HS-5 (cell line): ENCODE data around the gene KDM7A.
"Not testable (repeated sequence)": the region's sequence is repeated elsewhere in the genome, so short reads cannot be mapped to it uniquely, and the experiment has no call there.

ENCODE experiments used
- DNase-seq: peaks from one replicate; pipeline ENCODE4 v3.0.0-alpha.2; 2012; ENCODE audit warnings: low read depth

KDM7A gene

DNA sequence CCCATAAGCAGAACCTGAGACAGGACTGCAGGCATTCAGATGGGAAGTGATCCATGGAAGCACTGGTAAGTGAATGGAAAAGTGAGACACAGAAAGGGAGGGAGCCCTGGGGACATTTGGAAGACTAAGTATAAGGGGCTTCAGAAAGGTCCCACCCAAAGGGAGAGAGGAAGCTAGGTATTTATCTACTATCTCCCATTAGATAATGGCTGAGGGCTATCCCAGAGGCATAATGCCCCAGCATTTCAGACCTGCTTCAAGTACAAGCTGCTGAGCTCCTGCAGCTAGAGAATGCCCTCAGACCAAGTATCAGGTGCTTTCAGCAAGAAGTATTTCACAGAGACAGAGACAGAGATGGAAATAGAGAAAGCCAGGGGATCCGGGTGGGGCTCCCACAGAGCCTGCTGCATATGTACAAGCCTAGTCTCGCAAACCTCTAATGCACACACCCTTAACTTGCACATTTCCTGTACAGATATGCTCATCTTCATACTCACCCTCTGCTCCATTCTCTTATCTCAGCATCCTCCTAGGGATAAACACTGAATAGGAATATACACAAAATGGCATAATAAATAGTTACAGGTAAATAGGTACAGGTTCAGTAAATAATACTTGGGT, 20.2 kb downstream of the KDM7A start:
- DNase-seq: no peak

DNA sequence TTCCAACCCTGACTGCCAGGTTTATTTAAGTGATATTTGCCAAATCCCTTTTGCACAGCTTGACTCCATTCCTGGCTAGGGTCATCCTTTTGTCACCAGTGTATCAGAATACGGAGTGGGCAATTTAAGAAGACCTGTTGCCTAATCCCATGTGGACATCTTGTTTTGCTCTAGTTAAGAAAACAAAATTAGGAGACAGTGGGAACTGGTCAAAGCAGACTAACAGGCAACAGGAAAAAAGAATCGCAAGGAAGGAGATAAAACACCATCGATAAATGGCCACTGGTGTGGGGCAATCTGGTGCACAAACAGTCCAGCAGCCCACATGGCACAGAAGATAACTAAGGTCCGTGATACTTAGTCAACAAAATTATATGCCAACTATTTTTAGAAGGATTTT, 21.4 kb downstream of the KDM7A start:
- no peak for DNase-seq

DNA sequence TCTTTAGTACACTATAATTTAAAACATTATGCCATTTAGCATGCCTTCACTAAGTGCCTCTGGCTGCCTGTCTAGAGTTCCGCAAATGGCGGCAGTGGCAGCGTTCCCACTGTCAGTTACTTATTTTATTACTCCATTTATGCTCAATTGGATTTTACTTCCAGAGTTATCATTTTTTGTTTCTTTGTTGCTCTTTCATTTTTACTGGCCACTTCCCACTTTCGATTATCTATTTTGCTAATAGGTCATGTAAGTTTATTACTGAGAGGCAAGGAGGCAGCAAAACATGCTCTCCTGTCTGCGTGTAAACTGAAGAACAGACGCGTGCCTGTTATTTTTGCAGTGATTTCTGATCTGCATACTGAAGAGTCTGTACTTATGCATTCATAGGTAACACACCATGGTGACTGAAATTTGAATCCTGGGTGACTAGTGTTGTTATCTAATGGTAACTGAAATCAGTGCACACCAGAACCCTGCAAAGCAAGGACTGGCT, 23.1 kb downstream of the KDM7A start:
- DNase-seq: no peak

DNA sequence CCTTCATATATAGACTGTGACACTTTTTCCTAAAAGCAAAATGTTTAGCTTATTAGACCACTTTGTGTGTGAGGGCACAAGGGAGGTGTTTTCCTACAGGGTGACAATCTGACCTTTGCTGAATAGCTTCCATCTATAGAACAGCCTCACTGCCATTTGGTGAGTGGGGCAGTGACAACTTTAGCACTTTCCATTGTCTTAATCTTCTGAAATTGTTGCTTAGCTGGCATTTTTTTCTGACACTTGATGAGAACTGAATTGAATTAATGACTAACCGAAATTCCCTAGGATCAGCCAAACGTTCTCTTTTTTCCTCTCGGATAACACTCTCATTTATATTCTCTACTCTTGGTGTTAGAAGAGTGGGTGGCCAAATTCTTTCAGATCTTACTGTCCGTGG, 30.2 kb downstream of the KDM7A start:
- DNase-seq: no peak

DNA sequence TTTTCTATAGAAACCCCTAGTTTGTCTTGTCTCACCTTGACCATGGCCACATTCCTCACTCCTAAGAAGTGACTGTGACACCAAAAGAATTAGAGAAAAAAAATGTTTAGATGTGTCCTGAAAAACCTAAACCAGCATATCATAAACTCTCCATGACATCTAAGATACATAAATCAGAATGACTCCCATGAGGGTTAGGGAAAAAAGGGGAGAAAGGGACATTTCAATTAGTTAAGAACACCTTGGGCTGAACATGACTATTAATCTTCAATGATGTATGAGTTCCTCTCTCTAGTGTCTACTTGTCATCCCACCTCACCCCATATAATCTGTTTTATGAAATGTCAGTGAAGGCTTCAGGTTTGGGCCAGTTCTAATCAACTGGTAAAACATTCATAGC, 31.1 kb downstream of the KDM7A start:
- DNase-seq: no peak

DNA sequence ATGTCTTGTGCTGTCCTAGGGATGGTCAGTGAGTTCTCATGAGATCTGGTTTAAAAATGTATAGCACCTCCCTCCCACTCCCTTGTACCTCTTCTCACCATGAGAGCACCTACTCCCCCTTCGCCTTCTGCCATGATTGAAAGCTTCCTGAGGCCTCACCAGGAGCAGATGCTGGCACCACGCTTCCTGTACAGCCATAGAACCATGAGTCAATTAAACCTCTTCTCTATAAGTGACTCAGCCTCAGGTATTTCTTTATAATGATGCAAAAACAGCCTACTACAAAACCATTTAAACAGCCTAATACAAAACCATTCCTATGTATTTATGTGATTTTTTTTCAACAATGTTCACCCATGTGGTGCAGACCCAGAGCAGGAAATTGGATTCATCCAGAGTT, 32.0 kb downstream of the KDM7A start:
- no peak for DNase-seq

DNA sequence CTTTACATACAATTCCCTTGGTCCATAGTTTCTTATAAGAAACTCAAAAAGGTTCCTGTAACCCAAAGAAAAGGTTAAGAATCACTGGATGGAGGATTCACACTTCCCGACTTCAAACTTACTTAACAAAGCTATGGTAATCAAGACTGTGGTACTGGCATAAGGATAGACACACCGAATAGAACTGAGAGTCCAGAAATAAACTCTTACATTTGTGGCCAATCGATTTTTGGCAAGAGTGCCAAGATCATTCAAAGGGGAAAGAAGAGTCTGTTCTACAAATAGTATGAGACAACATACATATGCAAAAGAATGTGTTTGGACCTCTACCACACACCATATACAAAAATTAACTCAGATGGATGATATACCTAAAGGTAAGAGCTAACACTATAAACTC, 32.8 kb downstream of the KDM7A start:
- no peak for DNase-seq

DNA sequence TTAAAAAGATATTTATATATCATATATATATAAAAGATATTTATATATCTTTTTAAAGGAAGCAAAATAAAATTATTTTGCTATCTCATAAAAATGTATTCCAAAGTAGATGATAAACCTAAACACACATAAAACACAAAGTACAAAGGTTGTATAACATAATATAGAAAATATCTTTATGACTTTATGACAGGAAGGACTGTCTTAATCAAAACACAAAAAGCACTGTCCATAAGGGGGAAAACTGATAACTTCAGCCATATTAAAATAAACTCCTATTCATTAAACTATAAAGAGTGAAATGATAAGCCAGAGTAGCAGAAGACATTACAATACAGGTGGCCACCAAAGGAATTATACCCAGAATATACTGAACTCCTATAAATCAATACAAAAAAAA, 34.8 kb downstream of the KDM7A start:
- DNase-seq: no peak

DNA sequence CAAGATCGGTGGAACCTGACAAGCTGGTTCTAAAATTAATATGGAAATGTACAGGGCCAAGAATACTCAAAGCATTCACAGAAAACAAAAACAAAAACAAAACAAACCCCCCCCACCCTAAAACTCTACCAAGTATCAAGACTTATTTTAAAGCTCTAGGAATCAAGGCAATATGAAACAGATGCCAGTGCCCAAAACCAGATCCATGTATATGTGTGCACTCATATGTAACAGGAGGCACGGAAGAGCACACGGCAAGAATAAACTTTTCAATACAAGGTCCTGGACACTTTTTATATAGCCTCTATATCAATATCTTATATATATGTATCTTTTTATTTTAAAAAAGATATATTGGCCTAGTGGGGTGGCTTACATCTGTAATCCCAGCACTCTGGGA, 35.5 kb downstream of the KDM7A start:
- DNase-seq: no peak

DNA sequence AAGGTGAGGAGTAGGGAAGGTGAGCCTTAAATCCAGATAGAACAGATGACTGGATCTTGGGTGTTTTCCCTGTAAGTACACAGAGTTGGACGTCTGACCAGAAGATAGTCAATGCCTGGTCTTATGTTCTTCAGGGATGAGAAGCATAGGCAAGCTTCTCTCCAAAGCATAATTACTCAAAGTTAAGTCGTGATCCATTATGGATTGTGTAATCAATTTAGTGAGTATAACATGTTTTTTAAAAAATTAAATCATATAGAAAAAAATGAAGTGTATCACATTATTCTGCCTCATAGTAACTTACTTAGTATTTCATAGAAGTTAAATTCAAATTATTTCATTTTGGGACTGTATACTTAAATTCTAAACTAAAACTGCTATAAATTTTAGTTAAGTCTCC, 39.7 kb downstream of the KDM7A start:
- no peak for DNase-seq

DNA sequence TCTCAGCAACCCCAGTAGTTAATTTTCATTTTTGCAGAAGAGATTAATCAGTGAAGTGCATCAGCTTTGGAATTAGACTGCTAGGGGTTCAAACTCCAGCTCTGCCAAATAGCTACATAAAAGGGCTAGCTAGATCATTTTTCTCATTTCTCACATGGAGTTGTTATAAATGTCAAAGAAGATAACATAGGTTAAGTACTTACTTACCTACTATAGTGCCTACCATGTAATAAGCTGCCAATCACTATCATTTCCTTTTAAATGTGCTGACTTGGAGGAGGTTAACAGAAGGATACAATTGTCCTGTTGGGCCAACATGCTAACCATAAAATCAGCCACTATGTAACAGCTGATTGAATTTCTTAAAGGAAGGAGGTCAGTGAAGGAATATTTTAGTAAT, 40.7 kb downstream of the KDM7A start:
- no peak for DNase-seq

DNA sequence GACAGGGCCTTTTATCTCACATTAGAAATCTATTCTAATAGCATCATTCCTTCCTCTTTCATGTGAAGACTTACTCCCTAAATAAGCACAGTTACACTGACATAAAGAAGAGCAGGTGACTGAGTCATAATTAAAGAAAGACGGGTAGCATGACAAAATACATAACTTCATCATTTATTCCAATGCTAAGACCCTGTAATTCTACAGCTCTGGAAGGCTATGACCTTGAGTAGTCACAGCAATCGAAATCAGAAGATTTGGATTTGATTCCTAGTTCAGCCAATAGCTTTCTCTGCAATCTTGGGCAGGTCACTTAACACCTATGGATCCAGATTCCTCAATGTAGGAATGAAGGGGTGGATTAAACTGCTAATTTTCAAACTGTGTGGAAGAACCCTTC, 42.7 kb downstream of the KDM7A start:
- DNase-seq: no peak

DNA sequence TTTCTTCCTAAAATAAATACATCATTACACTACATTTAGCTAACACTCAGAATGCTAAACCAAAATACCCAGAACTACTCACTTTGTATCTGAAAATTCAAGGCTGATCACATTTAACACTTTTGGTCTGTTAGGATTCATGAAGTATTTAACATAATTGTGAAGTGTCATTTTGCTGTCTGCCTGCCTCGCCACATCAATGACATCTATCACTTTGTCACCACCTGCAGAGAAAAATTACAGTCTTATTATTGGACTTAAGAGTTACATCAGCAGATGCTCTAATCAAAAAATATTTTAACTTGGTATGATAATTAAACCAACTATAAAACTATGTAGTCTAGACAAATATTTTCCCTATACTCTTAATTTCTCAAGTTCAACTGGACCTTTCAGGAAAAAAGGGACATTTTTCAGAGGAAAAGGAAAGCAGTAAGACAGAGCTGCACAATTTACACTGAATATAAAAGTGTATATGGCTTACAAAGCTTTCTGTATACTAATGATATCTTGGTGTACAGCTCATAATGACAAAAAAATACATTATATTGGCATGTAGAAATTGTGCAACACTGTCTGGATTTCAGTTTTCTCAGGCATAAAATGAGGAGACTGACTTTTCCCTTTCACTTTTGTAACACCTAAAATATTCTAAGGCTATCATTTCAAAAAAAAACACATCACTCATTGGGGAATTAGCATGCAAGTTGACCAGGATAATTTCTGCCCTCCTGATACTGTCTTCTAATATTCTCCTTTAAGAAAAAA, 49.2 kb downstream of the KDM7A start:
- DNase-seq: no peak

DNA sequence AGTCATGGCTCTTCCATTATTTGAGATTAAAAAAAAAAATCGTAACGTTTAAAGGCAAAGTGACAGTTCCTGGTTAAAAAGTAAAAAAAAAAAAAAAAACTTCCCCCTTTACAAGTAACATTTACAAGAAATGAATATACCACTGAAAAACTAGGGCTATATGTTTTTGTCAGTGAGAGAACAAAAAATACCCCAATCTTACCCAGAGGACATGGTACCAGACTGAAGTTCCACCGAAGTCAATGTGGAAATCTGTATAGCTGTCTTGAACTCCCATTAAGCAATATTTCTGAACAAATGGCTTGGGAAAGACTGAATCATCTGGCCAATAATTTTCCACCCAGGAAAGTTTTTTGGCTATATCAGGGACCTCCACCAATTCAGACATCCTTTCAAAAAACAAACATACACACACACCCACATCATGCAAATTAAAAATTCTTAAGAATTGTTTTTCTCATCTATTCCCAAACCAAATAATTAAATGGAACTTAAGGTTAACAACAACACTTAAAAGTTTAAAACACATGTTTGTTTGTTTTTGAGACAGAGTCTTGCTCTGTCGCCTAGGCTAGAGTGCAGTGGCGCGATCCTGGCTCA, 50.2 kb downstream of the KDM7A start:
- DNase-seq: no peak

DNA sequence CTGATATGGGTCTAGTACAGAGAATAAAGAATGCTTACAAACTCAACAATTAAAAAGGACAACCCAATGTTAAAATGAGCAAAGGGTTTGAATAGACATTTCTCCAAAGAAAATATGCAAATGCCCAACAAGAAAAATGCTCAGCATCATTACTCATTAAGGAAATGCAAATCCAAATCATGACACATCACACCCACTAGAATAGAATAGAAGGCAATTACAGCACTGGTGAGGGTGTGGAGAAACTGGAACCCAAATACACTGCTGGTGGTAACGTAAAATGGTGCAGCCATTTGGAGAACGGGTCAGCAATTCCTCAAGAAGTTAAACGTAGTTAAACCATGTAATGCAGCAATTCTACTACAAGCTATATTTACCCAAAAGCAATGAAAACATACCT, 53.8 kb downstream of the KDM7A start:
- DNase-seq: no peak

DNA sequence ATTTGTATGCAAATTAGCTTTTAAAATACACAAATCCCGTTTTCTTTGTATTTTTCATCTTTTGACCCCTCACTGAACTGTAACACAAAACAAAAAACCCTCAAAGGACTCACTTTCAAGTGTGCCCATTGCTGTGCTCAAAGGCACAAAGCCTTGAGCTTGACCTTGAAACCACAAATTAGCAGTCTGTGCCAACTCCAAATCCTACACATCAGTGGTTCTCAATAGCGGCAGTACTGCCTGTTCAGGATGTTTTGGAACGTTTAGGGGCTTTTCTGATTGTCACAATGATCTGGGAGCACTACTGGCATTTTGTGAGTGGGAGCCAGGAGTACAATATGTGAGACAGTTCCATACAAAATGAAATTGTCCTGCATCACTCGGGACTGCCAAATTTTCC, 55.5 kb downstream of the KDM7A start:
- DNase-seq: no peak

DNA sequence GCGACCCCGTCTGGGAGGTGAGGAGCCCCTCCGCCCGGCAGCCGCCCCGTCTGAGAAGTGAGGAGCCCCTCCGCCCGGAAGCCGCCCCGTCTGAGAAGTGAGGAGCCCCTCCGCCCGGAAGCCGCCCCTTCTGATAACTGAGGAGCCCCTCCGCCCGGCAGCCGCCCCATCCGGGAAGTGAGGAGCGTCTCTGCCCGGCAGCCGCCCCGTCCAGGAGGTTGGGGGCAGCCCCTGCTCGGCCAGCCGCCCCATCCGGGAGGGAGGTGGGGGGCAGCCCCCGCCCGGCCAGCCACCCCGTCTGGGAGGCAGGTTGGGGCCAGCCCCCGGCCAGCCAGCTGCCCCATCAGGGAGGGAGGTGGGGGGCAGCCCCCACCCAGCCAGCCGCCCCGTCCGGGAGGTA, 62.0 kb downstream of the KDM7A start:
- DNase-seq: not testable (repeated sequence)

DNA sequence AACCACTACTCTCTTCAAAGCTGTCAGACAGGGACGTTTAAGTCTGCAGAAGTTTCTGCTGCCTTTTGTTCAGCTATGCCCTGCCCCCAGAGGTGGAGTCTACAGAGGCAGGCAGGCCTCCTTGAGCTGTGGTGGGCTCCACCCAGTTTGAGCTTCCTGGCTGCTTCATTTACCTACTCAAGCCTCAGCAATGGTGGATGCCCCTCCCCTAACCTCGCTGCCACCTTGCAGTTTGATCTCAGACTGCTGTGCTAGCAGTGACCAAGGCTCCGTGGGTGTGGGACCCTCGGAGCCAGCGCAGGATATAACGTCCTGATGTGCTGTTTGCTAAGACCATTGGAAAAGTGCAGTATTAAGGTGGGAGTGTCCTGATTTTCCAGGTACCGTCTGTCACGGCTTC, 68.0 kb downstream of the KDM7A start:
- not testable (repeated sequence) for DNase-seq

DNA sequence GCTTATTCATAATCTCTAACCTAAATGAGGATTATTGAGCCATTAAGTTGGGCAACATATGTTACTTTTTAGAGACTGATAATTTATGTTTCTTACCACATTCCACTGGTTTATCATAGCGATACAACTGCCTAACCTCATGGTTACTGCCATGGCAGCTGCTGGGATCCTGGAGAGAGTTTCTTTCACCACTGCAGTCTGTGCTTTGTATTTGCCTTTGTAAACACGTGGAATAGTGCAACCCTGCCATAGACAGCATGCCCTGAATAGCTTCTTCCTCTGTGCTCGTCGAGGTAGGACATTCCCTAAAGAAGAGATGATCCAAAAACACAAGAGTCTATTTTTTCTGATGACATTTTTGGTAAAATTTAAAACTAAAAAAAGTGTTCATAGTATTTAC, 80.3 kb downstream of the KDM7A start:
- no peak for DNase-seq

DNA sequence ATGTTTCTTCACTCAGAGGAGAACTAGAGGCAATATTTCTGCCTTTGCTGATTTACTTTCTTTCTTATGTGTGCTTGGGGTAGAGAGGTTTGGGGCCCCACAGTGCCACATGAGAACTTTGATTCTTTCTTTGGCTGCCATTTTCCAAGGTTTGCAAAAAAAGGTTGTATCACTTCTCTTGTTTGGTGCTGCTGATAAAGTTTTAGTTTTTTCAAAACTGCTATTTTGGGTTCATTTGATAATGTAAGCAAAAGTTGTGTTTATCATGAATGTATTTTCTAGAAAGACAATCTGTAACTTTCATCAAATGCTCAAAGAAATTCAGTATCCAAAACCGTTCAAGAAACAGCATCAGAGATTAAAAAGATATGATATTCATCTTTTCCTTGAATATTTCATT, 83.4 kb downstream of the KDM7A start:
- DNase-seq: no peak

DNA sequence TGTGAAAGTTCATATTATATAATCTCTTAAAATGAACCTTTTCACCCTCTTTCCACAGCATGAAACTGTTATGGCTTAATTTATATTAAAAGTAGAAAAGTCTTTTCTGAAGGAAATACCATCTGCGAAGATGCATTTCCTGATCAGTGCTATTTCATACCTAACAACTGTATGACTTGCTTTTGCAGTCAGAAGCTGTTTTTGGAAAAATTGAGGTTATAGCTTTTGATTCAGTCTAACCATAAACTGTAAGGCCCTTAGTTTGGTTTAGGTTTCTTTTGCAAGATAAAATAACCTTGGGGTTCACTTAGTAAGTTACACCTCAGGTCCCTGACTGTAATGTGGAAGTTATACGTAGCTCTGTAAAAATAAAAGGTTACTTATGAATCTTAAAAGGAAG, 91.3 kb downstream of the KDM7A start:
- DNase-seq: no peak

DNA sequence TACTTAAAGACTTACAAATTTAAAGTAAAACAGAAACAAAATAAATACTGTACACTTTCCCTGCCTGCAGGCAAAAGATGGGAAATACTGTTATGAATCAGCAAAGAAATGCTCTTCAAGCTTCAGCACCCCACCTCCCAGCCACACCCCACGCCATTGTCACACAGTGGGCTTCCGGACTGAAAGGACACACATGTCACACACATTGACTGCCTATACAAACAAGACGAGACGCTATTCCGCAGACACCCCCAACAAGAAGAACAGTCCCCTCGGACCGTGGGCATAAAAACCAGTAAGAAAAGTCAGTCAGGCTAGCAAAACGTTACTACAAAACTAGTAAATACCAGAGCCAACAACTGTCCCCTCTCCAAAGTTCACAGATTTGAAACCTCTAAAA, 91.8 kb downstream of the KDM7A start:
- no peak for DNase-seq

DNA sequence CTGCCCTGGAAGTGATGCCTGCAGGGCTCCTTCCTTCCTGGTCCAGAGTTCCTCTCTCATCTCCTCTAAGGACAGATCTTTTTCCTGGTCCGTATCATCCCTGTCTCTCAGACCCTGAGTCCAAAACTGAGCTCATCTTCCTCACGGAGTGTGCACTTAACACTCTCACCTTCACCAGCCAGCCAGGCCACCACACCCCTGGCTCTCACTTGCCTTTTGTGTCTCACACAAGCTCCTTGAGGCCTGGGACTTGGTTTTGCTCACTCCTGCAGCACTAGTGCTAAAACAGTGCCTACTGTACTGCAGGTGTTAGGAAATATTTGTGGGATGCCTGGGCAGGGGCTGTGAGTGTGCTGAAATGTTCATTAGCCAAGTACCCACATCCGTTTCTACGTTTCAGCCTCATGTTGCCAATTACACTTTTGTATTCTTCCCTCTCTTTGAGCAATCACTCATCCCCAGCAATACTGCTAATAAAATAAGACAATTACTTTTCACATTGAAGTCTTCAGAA, 92.6 kb downstream of the KDM7A start:
- no peak for DNase-seq
